OCI-M2 (cell line): Measurements from ENCODE around the gene AACS.
"Not testable (repeated sequence)": the region's sequence is repeated elsewhere in the genome, so short reads cannot be mapped to it uniquely, and the experiment has no call there.

ENCODE experiments used
- DNase-seq: peaks from one replicate; lab custom pipeline; 2025; ENCODE audit not compliant: unreplicated experiment; lab: John Stamatoyannopoulos, UW

AACS gene

GRCh38 chr12:125122668-125123067, 57.4 kb downstream of the AACS start:
- no peak for DNase-seq

GRCh38 chr12:125124320-125124966, 59.2 kb downstream of the AACS start:
- DNase-seq = no peak

GRCh38 chr12:125125271-125125670, 60.0 kb downstream of the AACS start:
- DNase-seq = no peak

- DNase-seq = no peak
These were observed 63.4 kb downstream of the AACS start for GRCh38 chr12:125128439-125129178.

- no peak for DNase-seq
These were observed 63.9 kb downstream of the AACS start for GRCh38 chr12:125129179-125129571.

GRCh38 chr12:125129591-125130255, 64.5 kb downstream of the AACS start:
- DNase-seq = no peak

- no peak for DNase-seq
These were observed 66.7 kb downstream of the AACS start for GRCh38 chr12:125131958-125132357.

GRCh38 chr12:125132698-125133400, 67.6 kb downstream of the AACS start:
- DNase-seq = no peak

GRCh38 chr12:125133616-125134015, 68.4 kb downstream of the AACS start:
- DNase-seq = no peak

- no peak for DNase-seq
These were observed 69.3 kb downstream of the AACS start for GRCh38 chr12:125134576-125134975.

- no peak for DNase-seq
These were observed 70.7 kb downstream of the AACS start for GRCh38 chr12:125135906-125136305.

GRCh38 chr12:125136702-125137101, 71.5 kb downstream of the AACS start:
- no peak for DNase-seq

- DNase-seq = no peak
These were observed 72.6 kb downstream of the AACS start for GRCh38 chr12:125137766-125138344.

- no peak for DNase-seq
These were observed 75.3 kb downstream of the AACS start for GRCh38 chr12:125140279-125141209.

GRCh38 chr12:125141210-125141573, 76.0 kb downstream of the AACS start:
- not testable (repeated sequence) for DNase-seq

- DNase-seq = no peak
These were observed 77.4 kb downstream of the AACS start for GRCh38 chr12:125142601-125143000.

- no peak for DNase-seq
These were observed 78.3 kb downstream of the AACS start for GRCh38 chr12:125143491-125143890.

GRCh38 chr12:125145196-125145595, 80.0 kb downstream of the AACS start:
- DNase-seq = no peak

- no peak for DNase-seq
These were observed 83.1 kb downstream of the AACS start for GRCh38 chr12:125148316-125148715.
